Heart right ventricle (tissue), 16 donors: ENCODE measurements around the gene MYO5A. TPM values are rescaled to one million over a fixed set of nuclear protein-coding genes. Genes with fewer than 3 reads are reported as not detected.

ENCODE experiments used
- ATAC-seq, 8 donors: fragments of 200-7000 bp; cut with Tn5 transposase; one replicate each; pipeline ENCODE4 v1.9.1; 2020; ENCODE audit warnings: mild to moderate bottlenecking in 8 of 8, moderate library complexity in 8 of 8, moderate number of reproducible peaks in 1 of 8
- DNase-seq, 2 donors: peaks; one replicate each; pipeline ENCODE4 v3.0.0-alpha.2; 2020
- H3K27ac ChIP-seq, 10 donors: fragments of 200-600 bp; sonication (generic) in 2 of 10; one replicate each; pipeline versions ENCODE4 v1.5.0 to v1.8.0; 2020 to 2022; ENCODE audit warnings: mild to moderate bottlenecking in 3 of 10
- H3K27me3 ChIP-seq, 7 donors: fragments of 200-600 bp; one replicate each; pipeline ENCODE4 v1.8.0; 2021 to 2022; ENCODE audit warnings: mild to moderate bottlenecking in 2 of 7
- H3K36me3 ChIP-seq, 9 donors: fragments of 200-600 bp; sonication (generic) in 1 of 9; one replicate each; pipeline versions ENCODE4 v1.5.0 to v1.8.0; 2020 to 2022; ENCODE audit warnings: mild to moderate bottlenecking in 2 of 9
- H3K4me1 ChIP-seq, 9 donors: fragments of 200-600 bp; sonication (generic) in 1 of 9; one replicate each; pipeline versions ENCODE4 v1.5.0 to v1.8.0; 2020 to 2022; ENCODE audit warnings: mild to moderate bottlenecking in 4 of 9
- H3K4me3 ChIP-seq, 10 donors: fragments of 200-600 bp; sonication (generic) in 2 of 10; one replicate each; pipeline versions ENCODE4 v1.5.0 to v1.8.0; 2020 to 2022; ENCODE audit warnings: mild to moderate bottlenecking in 7 of 10, moderate library complexity in 2 of 10
- H3K9me3 ChIP-seq, 11 donors: fragments of 200-600 bp in 10 of 11; sonication (generic) in 2 of 11; one replicate each; pipeline versions ENCODE4 v1.5.0 to v1.8.0; 2013 to 2022; ENCODE audit warnings: mild to moderate bottlenecking in 2 of 11, control low read depth in 1 of 11, moderate library complexity in 1 of 11
- CTCF ChIP-seq, 9 donors: fragments of 200-600 bp; sonication (generic) in 2 of 9; IDR thresholded peaks; one replicate each; pipeline versions ENCODE4 v1.5.0 to v1.8.0; 2021 to 2022; ENCODE audit warnings: antibody characterized with exemption in 9 of 9, mild to moderate bottlenecking in 5 of 9, moderate library complexity in 1 of 9
- WGBS, 2 donors: extraction: QIAGEN DNeasy Blood & Tissue Kit; methylation state at CpG; one replicate each; pipeline ENCODE4 v1.1.7; 2013; ENCODE audit warnings: inconsistent platforms in 1 of 2; 5-methylcytosine and 5-hydroxymethylcytosine counted together
- intact Hi-C, 10 donors: fragments of 100-400 bp; cut with DNase I; formaldehyde crosslinking; loops; one replicate each; pipeline versions ENCODE4 v1.11.1 to v1.14.2; 2022
- polyA plus RNA-seq, 2 donors: library from polyadenylated mRNA; stranded (reverse); fragments of 200-250 nt; gene quantifications; one replicate each; pipeline ENCODE4 v1.2.3, GENCODE V29; 2013
- total RNA-seq, 10 donors: library from RNA; stranded (reverse); fragmentation: NEBNext Ultra II Directional in 3 of 10; extraction: Animal tissue kit (Norgen Biotek cat#: 25700) in 3 of 10; gene quantifications; one replicate each; pipeline versions ENCODE4 v1.2.1 to v1.2.4, GENCODE V29; 2021 to 2023
- donor health status: Arrhythmogenic right ventricular cardiomyopathy.
- donor health status: ischemic (EF 13 %, LVEDD 7.1; RV severe dilation, severe dysfunction).
- donor health status: healthy with polysubstance abuse.
- donor health status: DM: no; HTN: yes; CAD: no.
- donor health status: DM: no; HTN: no; CAD: no.
- donor health status: ischemic (EF 25% LVEDD 6.9; RV normal size, moderate dysfunction).
- donor health status: ischemic (EF 25% LVEDD 5.7; RV mildly dilated, moderate dysfunction).
- donor health status: healthy.
- donor health status: DM: yes; HTN: yes; CAD: no.
- donor health status: Ischemic cardiomyopathy.
- donor health status: ischemic (EF 35%, LVEDD 5.7; RV mildly dilated, moderate dysfunction).
- donor health status: nonischemic (EF 11% LVEDD 7.7; RV severe dilation, severe dysfunction).
- donor health status: DM: yes; HTN: yes; CAD: no.
- donor health status: PGD.
- donor health status: ischemic (EF 29% LVEDD 5.4; RV normal size, mild dysfunction).
- donor health status: nonischemic (EF 23%, LVEDD 6.1; RV moderate dilation, normal function).

The MYO5A gene
- total and polyA plus RNA-seq, 12 donors = 3.1 to 15.7 (median 6.3) TPM

DNA sequence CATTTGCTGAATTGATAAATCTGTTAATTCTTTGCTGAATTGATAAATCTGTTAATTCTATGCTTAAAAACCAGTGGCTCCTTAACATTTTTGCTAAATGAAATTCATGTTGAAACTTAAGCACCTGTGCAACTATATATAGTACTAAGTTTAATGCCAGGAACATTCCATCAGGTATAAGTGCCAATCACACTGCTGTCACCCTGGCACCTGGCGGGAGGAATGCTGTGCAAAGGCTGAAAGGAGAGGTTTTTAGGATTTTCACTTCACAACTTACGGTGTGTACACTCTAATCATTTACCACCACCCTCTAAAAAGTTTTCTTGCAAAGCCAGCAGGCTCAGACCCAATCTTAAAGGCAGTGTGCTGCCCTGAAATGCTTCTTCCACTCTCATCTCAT, 199.5 kb downstream of the MYO5A start:
- intact Hi-C loops = loop anchor here in 2 of 10 donors (10.0 kb wide), 2 partner anchors 56 to 74 kb away; no protein-coding TSS in a partner anchor
- Histone ChIP-seq H3K9me3 (no peaks in the 10 kb centered on the region), H3K4me1 (peaks cover 0 to 9% (median 0%) of the 10 kb centered on the region in 9 donors), H3K4me3 (no peak overlapping the region), H3K27ac (no peak overlapping the region), H3K27me3 (no peaks in the 10 kb centered on the region), H3K36me3 (peaks cover 0 to 78% (median 12%) of the 10 kb centered on the region in 9 donors)
- 92% methylated on average over 2 of the region's 2 CpGs for WGBS, 2 donors
- no peak for TF ChIP-seq CTCF (IDR thresholded peaks at IDR 0.05)
- ATAC-seq (no peak), DNase-seq (no peak)

DNA sequence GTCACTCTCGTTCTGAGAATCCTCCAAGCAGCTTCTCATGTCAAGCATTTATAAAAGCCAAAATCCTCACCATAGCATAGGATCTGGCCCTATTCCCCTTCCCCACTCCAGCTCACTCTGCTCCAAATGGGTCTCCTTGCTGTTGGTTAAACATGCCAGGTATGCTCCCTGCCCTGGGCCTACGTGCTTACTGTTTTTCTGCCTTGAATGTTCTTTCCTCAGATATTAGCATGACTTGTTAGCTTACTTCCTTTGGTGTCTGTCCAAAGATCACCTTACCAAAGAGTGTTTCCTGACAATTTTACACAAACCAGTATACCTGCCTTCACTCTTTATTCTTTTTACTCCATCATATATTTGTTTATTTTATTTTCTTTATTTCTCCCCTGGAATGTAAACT, 200.0 kb downstream of the MYO5A start:
- ATAC-seq (no peak), DNase-seq (no peak)
- intact Hi-C loops = loop anchor here in 2 of 10 donors (10.0 kb wide), 2 partner anchors 56 to 74 kb away; no protein-coding TSS in a partner anchor
- peaks cover 0 to 81% (median 12%) of the 10 kb centered on the region in 9 donors for H3K36me3 ChIP-seq
- 66 to 89% methylated on average over 2 of the region's 2 CpGs for WGBS, 2 donors
- H3K4me1 ChIP-seq = peaks cover 0 to 9% (median 0%) of the 10 kb centered on the region in 9 donors
- no peak for TF ChIP-seq CTCF (IDR thresholded peaks at IDR 0.05)
- H3K9me3 ChIP-seq = no peaks in the 10 kb centered on the region
- H3K27me3 ChIP-seq = no peaks in the 10 kb centered on the region
- no peak overlapping the region for H3K27ac ChIP-seq
- no peak overlapping the region for H3K4me3 ChIP-seq

GRCh38 chr15:52326756-52327155, 201.9 kb downstream of the MYO5A start:
- Histone ChIP-seq H3K4me1 (peaks cover 0 to 6% (median 0%) of the 10 kb centered on the region in 9 donors), H3K36me3 (peaks cover 0 to 96% (median 12%) of the 10 kb centered on the region in 9 donors), H3K27ac (no peak overlapping the region), H3K4me3 (no peak overlapping the region), H3K9me3 (no peaks in the 10 kb centered on the region), H3K27me3 (no peaks in the 10 kb centered on the region)
- DNase-seq (no peak), ATAC-seq (no peak)
- intact Hi-C loops = loop anchor here in 2 of 10 donors (10.0 kb wide), 2 partner anchors 58 to 72 kb away; no protein-coding TSS in a partner anchor
- WGBS, 2 donors = 67 to 78% methylated on average over 2 of the region's 2 CpGs
- TF ChIP-seq CTCF (IDR thresholded peaks at IDR 0.05) = no peak

GRCh38 chr15:52324109-52324508, 204.6 kb downstream of the MYO5A start:
- WGBS, 2 donors = 21 to 32% methylated on average over 1 of the region's 1 CpG
- no peak for TF ChIP-seq CTCF (IDR thresholded peaks at IDR 0.05)
- no peaks in the 10 kb centered on the region for H3K9me3 ChIP-seq
- peaks cover 0 to 99% (median 25%) of the 10 kb centered on the region in 9 donors for H3K36me3 ChIP-seq
- peaks cover 0 to 3% (median 0%) of the 10 kb centered on the region in 9 donors for H3K4me1 ChIP-seq
- no peak overlapping the region for H3K4me3 ChIP-seq
- DNase-seq = no peak
- no peaks in the 10 kb centered on the region for H3K27me3 ChIP-seq
- intact Hi-C loops = loop anchor here in 2 of 10 donors (10.0 kb wide), 2 partner anchors 61 to 69 kb away; no protein-coding TSS in a partner anchor
- no peak overlapping the region for H3K27ac ChIP-seq
- ATAC-seq = no peak
